HUDEP-2 (cell line): ENCODE data around the gene CITED4.

Experiments used
- DNase-seq, 76 experiments: peaks; one replicate each; lab custom pipeline; 2025; ENCODE audit not compliant: unreplicated experiment in 76 of 76; lab: John Stamatoyannopoulos, UW

CITED4 gene

GRCh38 chr1:40856116-40856515 is 6.0 kb downstream of the CITED4 start:
- DNase-seq: no peak

- no peak for DNase-seq
Measured at GRCh38 chr1:40855513-40855912, 6.7 kb downstream of the CITED4 start.

GRCh38 chr1:40853885-40854170 is 8.3 kb downstream of the CITED4 start:
- no peak for DNase-seq

- no peak for DNase-seq
Measured at GRCh38 chr1:40853113-40853884, 8.9 kb downstream of the CITED4 start.

GRCh38 chr1:40851643-40852042 is 10.5 kb downstream of the CITED4 start:
- no peak for DNase-seq

GRCh38 chr1:40849801-40850592 is 12.2 kb downstream of the CITED4 start:
- DNase-seq: peak in 61 of 76 experiments; percentile 14 to 80 (median 54)

GRCh38 chr1:40848530-40849189 is 13.5 kb downstream of the CITED4 start:
- DNase-seq: peak in 27 of 76 experiments; percentile 9 to 51 (median 26)

GRCh38 chr1:40847023-40847745 is 15.0 kb downstream of the CITED4 start:
- no peak for DNase-seq

GRCh38 chr1:40845895-40846294 is 16.3 kb downstream of the CITED4 start:
- DNase-seq: no peak

- peak in 1 of 76 experiments; percentile 6 for DNase-seq
Measured at GRCh38 chr1:40844887-40845878, 17.0 kb downstream of the CITED4 start.

- no peak for DNase-seq
Measured at GRCh38 chr1:40844079-40844478, 18.1 kb downstream of the CITED4 start.

GRCh38 chr1:40842691-40843090 is 19.5 kb downstream of the CITED4 start:
- DNase-seq: no peak

GRCh38 chr1:40842207-40842606 is 20.0 kb downstream of the CITED4 start:
- DNase-seq: no peak

GRCh38 chr1:40841602-40842001 is 20.6 kb downstream of the CITED4 start:
- DNase-seq: no peak

GRCh38 chr1:40840526-40841323 is 21.4 kb downstream of the CITED4 start:
- DNase-seq: no peak

- no peak for DNase-seq
Measured at GRCh38 chr1:40839943-40840335, 22.2 kb downstream of the CITED4 start.

GRCh38 chr1:40838980-40839942 is 22.9 kb downstream of the CITED4 start:
- DNase-seq: no peak
